ENCODE data around the gene HYKK. TPM values are rescaled to one million over a fixed set of nuclear protein-coding genes. Genes with fewer than 3 reads are reported as not detected.

HYKK gene
- total and polyA plus RNA-seq, 9 of the 15 experiments (the other 6 are each of a cell fraction or from before 2014, with no cell fraction given), result 1.9 to 6.1 (median 4.3) TPM

DNA sequence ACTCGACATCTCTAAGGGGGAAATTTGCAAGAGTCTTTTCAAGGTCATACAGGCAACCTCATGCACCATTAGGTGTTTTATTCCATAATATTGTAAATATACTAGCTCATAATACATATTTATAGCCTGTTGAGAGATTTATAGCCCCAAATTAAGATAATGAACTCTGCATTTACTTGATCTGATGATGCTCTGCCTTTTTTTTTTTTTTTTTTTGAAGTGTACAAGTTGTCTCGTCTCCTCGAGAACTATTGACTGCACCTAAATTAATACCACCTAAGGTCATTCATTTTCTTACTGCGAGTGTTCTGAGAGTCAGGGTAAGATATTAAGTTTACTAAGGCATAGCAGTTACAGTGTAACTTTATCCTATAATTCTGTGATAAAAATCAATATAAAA, 64.0 kb downstream of the HYKK start:
- H3K9me3 ChIP-seq (replicated peaks; ENCODE audit: control insufficient read depth, insufficient read depth, low read depth, low read length), result no peaks in the 10 kb centered on the region
- no peaks in the 10 kb centered on the region for H3K27me3 ChIP-seq (ENCODE audit: control insufficient read depth in 2 of 2, insufficient read depth in 2 of 2, low read length in 2 of 2)
- peaks cover under 1% of the 10 kb centered on the region; the same call in 2 of the 3 replicates for H3K79me2 ChIP-seq (ENCODE audit: control insufficient read depth, insufficient read depth, low read length)
- WGBS (ENCODE audit: insufficient coverage, low coverage, missing lambda C conversion rate), result 67% methylated on average over 4 of the region's 4 CpGs
- no peaks in the 10 kb centered on the region for H3K9me1 ChIP-seq (ENCODE audit: control insufficient read depth, insufficient read depth, low read length)
- H3K36me3 ChIP-seq (ENCODE audit: control insufficient read depth, insufficient read depth, low read length), result no peaks in the 10 kb centered on the region
- no peak for DNase-seq (ENCODE audit: extremely low read depth in 1 of 4, low spot score in 3 of 4)
- H3K27ac ChIP-seq (ENCODE audit: extremely low read depth, low read depth, low read length), result no peak overlapping the region
- no peak overlapping the region for H2AFZ ChIP-seq (ENCODE audit: low read depth, low read length)
- no peak overlapping the region for H3K4me2 ChIP-seq (ENCODE audit: insufficient read depth, low read length)
- H4K20me1 ChIP-seq (replicated peaks; ENCODE audit: control insufficient read depth, insufficient read depth, low read length), result no peaks in the 10 kb centered on the region; the same call in 1 of the 2 replicates
- ChIA-PET CTCF (ENCODE audit: low intra/inter-chr PET ratio) (no interaction called here), POLR2A (interaction anchor here (1.2 kb wide), 1 partner anchor 22 kb away, joined by 4 read pairs; no protein-coding TSS in a partner anchor)
- peaks cover 6% of the 10 kb centered on the region in 2 experiments; a peak in 4 of 5 replicates for H3K4me1 ChIP-seq (replicated peaks in 1 of 2; ENCODE audit: control insufficient read depth in 2 of 2, insufficient read depth in 2 of 2, low read length in 2 of 2)
- no TSS peak for BruUV-seq (replicated peaks)
- ATAC-seq, result no peak
- TF ChIP-seq, protein P1, sequence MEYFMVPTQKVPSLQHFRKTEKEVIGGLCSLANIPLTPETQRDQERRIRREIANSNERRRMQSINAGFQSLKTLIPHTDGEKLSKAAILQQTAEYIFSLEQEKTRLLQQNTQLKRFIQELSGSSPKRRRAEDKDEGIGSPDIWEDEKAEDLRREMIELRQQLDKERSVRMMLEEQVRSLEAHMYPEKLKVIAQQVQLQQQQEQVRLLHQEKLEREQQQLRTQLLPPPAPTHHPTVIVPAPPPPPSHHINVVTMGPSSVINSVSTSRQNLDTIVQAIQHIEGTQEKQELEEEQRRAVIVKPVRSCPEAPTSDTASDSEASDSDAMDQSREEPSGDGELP (CRISPR knock-in tag; IDR thresholded peaks at IDR 0.05; ENCODE audit: borderline replicate concordance), result no peak
- TF ChIP-seq, protein P2, sequence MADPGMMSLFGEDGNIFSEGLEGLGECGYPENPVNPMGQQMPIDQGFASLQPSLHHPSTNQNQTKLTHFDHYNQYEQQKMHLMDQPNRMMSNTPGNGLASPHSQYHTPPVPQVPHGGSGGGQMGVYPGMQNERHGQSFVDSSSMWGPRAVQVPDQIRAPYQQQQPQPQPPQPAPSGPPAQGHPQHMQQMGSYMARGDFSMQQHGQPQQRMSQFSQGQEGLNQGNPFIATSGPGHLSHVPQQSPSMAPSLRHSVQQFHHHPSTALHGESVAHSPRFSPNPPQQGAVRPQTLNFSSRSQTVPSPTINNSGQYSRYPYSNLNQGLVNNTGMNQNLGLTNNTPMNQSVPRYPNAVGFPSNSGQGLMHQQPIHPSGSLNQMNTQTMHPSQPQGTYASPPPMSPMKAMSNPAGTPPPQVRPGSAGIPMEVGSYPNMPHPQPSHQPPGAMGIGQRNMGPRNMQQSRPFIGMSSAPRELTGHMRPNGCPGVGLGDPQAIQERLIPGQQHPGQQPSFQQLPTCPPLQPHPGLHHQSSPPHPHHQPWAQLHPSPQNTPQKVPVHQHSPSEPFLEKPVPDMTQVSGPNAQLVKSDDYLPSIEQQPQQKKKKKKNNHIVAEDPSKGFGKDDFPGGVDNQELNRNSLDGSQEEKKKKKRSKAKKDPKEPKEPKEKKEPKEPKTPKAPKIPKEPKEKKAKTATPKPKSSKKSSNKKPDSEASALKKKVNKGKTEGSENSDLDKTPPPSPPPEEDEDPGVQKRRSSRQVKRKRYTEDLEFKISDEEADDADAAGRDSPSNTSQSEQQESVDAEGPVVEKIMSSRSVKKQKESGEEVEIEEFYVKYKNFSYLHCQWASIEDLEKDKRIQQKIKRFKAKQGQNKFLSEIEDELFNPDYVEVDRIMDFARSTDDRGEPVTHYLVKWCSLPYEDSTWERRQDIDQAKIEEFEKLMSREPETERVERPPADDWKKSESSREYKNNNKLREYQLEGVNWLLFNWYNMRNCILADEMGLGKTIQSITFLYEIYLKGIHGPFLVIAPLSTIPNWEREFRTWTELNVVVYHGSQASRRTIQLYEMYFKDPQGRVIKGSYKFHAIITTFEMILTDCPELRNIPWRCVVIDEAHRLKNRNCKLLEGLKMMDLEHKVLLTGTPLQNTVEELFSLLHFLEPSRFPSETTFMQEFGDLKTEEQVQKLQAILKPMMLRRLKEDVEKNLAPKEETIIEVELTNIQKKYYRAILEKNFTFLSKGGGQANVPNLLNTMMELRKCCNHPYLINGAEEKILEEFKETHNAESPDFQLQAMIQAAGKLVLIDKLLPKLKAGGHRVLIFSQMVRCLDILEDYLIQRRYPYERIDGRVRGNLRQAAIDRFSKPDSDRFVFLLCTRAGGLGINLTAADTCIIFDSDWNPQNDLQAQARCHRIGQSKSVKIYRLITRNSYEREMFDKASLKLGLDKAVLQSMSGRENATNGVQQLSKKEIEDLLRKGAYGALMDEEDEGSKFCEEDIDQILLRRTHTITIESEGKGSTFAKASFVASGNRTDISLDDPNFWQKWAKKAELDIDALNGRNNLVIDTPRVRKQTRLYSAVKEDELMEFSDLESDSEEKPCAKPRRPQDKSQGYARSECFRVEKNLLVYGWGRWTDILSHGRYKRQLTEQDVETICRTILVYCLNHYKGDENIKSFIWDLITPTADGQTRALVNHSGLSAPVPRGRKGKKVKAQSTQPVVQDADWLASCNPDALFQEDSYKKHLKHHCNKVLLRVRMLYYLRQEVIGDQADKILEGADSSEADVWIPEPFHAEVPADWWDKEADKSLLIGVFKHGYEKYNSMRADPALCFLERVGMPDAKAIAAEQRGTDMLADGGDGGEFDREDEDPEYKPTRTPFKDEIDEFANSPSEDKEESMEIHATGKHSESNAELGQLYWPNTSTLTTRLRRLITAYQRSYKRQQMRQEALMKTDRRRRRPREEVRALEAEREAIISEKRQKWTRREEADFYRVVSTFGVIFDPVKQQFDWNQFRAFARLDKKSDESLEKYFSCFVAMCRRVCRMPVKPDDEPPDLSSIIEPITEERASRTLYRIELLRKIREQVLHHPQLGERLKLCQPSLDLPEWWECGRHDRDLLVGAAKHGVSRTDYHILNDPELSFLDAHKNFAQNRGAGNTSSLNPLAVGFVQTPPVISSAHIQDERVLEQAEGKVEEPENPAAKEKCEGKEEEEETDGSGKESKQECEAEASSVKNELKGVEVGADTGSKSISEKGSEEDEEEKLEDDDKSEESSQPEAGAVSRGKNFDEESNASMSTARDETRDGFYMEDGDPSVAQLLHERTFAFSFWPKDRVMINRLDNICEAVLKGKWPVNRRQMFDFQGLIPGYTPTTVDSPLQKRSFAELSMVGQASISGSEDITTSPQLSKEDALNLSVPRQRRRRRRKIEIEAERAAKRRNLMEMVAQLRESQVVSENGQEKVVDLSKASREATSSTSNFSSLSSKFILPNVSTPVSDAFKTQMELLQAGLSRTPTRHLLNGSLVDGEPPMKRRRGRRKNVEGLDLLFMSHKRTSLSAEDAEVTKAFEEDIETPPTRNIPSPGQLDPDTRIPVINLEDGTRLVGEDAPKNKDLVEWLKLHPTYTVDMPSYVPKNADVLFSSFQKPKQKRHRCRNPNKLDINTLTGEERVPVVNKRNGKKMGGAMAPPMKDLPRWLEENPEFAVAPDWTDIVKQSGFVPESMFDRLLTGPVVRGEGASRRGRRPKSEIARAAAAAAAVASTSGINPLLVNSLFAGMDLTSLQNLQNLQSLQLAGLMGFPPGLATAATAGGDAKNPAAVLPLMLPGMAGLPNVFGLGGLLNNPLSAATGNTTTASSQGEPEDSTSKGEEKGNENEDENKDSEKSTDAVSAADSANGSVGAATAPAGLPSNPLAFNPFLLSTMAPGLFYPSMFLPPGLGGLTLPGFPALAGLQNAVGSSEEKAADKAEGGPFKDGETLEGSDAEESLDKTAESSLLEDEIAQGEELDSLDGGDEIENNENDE (IDR thresholded peaks at IDR 0.05; ENCODE audit: low read depth, low read length), result no peak
- no peak for TF ChIP-seq ZNF583 (CRISPR knock-in tag; IDR thresholded peaks at IDR 0.05)
- in situ Hi-C loops (cut with MboI), result no loop called here
- H3K9ac ChIP-seq (ENCODE audit: insufficient read depth in 1 of 2, low read depth in 2 of 2, low read length in 2 of 2), result no peak overlapping the region
- FAIRE-seq, result no peak
- H3K4me3 ChIP-seq, result no peak overlapping the region
- intact Hi-C loops (cut with micrococcal nuclease), result no loop called here
